Pancreas (tissue), 10 donors: ENCODE measurements around the gene MAN2A1. TPM values are rescaled to one million over a fixed set of nuclear protein-coding genes. Genes with fewer than 3 reads are reported as not detected.

Experiments
- ATAC-seq, 4 donors: fragments of 200-7000 bp; cut with Tn5 transposase; one replicate each; pipeline versions ENCODE4 v1.8.0 to v1.9.1; 2020; ENCODE audit warnings: mild to moderate bottlenecking in 4 of 4, moderate library complexity in 4 of 4
- DNase-seq, 6 donors: peaks; one replicate each; pipeline ENCODE4 v3.0.0-alpha.2; 2020
- FAIRE-seq: peaks from 2 replicates; lab custom pipeline; 2012; peaks lifted over from hg19 to GRCh38; lab: Jason Lieb, UNC
- H3K27ac ChIP-seq, 4 donors: fragments of 200-600 bp; sonication (generic); 1 replicate in 3 of 4; 2 replicates in 1 of 4; pipeline versions ENCODE4 v1.5.0 to v1.8.0; 2020
- H3K27me3 ChIP-seq, 4 donors: fragments of 200-600 bp; one replicate each; pipeline ENCODE4 v1.8.0; 2021
- H3K36me3 ChIP-seq, 3 donors: fragments of 200-600 bp; sonication (generic) in 1 of 3; one replicate each; pipeline versions ENCODE4 v1.5.0 to v1.8.0; 2020 to 2021
- H3K4me1 ChIP-seq, 3 donors: fragments of 200-600 bp; one replicate each; pipeline ENCODE4 v1.8.0; 2021
- H3K4me3 ChIP-seq, 4 donors: fragments of 200-600 bp; sonication (generic) in 2 of 4; one replicate each; pipeline versions ENCODE4 v1.5.0 to v1.8.0; 2020 to 2021
- H3K9me3 ChIP-seq, 4 donors: fragments of 200-600 bp; one replicate each; pipeline ENCODE4 v1.8.0; 2021
- CTCF ChIP-seq, 4 donors: fragments of 200-600 bp; sonication (generic) in 3 of 4; IDR thresholded peaks; one replicate each; pipeline versions ENCODE4 v1.5.0 to v1.8.0; 2021; ENCODE audit warnings: antibody characterized with exemption in 4 of 4
- WGBS, 2 donors: extraction: QIAGEN DNeasy Blood & Tissue Kit; methylation state at CpG; one replicate each; pipeline ENCODE4 v1.1.7; 2013; 5-methylcytosine and 5-hydroxymethylcytosine counted together
- intact Hi-C, 3 donors: fragments of 100-400 bp; cut with DNase I; formaldehyde crosslinking; loops; one replicate each; pipeline versions ENCODE4 v1.11.1 to v1.14.2; 2022
- polyA plus RNA-seq, 2 donors: library from polyadenylated mRNA; stranded (reverse); fragments of 200-250 nt; gene quantifications; one replicate each; pipeline ENCODE4 v1.2.3, GENCODE V29; 2013
- total RNA-seq, 6 donors: library from RNA; stranded (reverse); fragmentation: NEBNext Ultra II Directional in 4 of 6; extraction: Animal tissue kit (Norgen Biotek cat#: 25700) in 4 of 6; gene quantifications; one replicate each; pipeline versions ENCODE4 v1.2.1 to v1.2.4, GENCODE V29; 2021 to 2023
- donor health status: healthy with polysubstance abuse.
- donor health status: DM: no; HTN: no; CAD: no; lungs with moderate emphysema.
- donor health status: DM: no; HTN: no; CAD: no.
- donor health status: control.
- donor health status: control.
- donor health status: Bipolar disorder and iron deficiency.
- donor health status: DM: yes; HTN: yes; CAD: no.
- donor health status: DM: no; HTN: no; CAD: no.
- donor health status: DM: no; HTN: no; CAD: no.
- donor health status: DM: yes; HTN: yes; CAD: no.

MAN2A1 gene
- total and polyA plus RNA-seq, 8 donors = 8.5 to 49.4 (median 36.6) TPM

DNA sequence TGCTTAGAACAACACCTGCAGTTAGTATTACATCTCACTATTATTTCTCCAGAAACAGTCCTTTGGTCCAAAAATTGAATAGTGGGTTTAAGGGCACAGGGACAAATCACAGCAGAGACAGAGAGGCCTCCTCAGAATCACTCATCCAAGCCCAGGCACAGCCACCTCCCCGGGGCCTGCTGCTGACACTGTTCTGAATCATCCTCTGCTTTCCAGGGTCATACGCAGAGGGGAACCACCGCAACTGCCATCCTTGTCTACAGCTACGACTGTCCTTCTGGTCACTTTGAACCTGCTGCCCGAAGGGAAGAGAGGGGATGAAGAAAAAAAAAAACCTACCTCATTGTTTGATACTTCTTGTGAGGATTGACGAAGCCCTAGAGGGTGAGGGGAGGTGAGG is 35.3 kb upstream of the MAN2A1 start:
- Histone ChIP-seq H3K9me3 (no peaks in the 10 kb centered on the region), H3K27me3 (no peaks in the 10 kb centered on the region), H3K36me3 (no peaks in the 10 kb centered on the region), H3K4me3 (no peak overlapping the region), H3K27ac (peak overlapping the region in 1 of 4 donors; percentile 21), H3K4me1 (peaks cover 13 to 38% (median 36%) of the 10 kb centered on the region in 3 donors)
- DNase-seq (no peak), ATAC-seq (no peak), FAIRE-seq (no peak)
- TF ChIP-seq CTCF (IDR thresholded peaks at IDR 0.05) = no peak
- intact Hi-C loops = no loop called here
- 81 to 88% methylated on average over 6 of the region's 6 CpGs for WGBS, 2 donors

DNA sequence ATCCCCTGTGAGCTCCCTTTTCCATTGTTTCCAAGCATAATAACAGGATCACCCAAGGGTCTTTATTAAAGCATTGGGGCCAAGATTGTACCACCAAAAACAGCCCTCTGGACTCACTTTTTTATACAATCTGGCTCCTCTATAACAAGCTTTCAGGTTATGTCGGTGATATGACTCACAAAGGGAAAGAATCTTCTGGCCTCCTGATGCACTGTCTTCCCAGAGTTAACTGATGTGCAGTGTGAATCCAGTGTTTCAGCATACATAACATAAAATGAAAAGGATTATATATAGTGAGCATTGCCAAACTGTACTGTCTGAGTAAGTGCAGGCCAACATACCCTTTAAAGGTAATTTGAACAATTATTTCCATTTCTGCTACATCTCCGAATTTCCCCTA is 33.9 kb upstream of the MAN2A1 start:
- WGBS, 2 donors = 93% methylated on average over 2 of the region's 2 CpGs

DNA sequence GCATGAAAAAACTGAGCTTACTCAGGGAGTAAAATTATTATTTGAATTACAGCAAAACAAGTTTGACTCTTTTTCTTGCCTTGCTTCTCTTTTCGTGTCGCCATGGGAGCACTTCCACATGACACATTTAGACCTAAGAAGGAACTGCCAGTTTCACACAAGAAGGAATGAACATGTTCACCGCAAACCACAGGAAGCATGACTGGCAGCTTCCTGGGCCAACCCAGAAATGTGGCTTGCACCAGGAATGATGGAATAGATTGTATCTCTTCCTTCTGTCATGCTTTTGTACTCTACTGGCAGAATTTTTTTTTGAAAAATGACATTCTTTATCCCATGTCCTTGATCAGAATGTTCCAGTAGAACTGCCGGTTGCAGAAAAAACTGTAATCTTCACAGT is 32.9 kb upstream of the MAN2A1 start:
- H3K27me3 ChIP-seq = no peaks in the 10 kb centered on the region
- H3K4me3 ChIP-seq = no peak overlapping the region
- H3K4me1 ChIP-seq = peaks cover 13 to 34% (median 23%) of the 10 kb centered on the region in 3 donors
- ATAC-seq = peak in 3 of 4 donors; percentile 42 to 49 (median 47)
- no peak overlapping the region for H3K27ac ChIP-seq
- intact Hi-C loops = no loop called here
- peak in 2 of 6 donors; percentile 25 to 57 for DNase-seq
- H3K9me3 ChIP-seq = no peaks in the 10 kb centered on the region
- FAIRE-seq = no peak
- TF ChIP-seq CTCF (IDR thresholded peaks at IDR 0.05) = no peak
- no peaks in the 10 kb centered on the region for H3K36me3 ChIP-seq
- WGBS, 2 donors = 37% methylated on average over 4 of the region's 4 CpGs

More for the DNA sequence above, 33.9 kb upstream of the MAN2A1 start:
- ATAC-seq = no peak
- H3K27me3 ChIP-seq = no peaks in the 10 kb centered on the region
- H3K4me3 ChIP-seq = no peak overlapping the region
- no peak overlapping the region for H3K27ac ChIP-seq
- H3K9me3 ChIP-seq = no peaks in the 10 kb centered on the region
- no peak for TF ChIP-seq CTCF (IDR thresholded peaks at IDR 0.05)
- H3K4me1 ChIP-seq = peaks cover 13 to 38% (median 33%) of the 10 kb centered on the region in 3 donors
- DNase-seq = no peak
- no peaks in the 10 kb centered on the region for H3K36me3 ChIP-seq
- FAIRE-seq = no peak
- intact Hi-C loops = no loop called here

DNA sequence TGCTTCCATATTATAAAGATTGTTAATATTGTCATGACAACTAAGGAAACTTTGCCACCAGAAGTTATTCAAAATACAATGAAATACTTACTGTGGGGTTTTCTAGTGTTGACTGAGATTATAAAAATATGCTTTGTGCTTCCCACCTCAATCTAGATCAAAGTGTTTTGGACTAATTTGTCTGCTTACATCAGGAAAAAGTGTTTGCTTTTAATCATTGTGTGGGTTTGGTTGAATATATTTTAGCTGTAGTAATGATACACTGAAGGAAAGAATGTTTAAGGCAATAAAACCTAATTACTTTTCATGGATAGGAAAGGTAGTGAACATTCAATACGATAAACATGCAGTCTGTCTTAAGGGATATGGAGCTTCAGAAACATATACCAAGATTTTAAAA is 29.8 kb upstream of the MAN2A1 start:
- FAIRE-seq = no peak
- no peak for TF ChIP-seq CTCF (IDR thresholded peaks at IDR 0.05)
- intact Hi-C loops = no loop called here
- ATAC-seq = no peak
- peaks cover 0 to 9% (median 0%) of the 10 kb centered on the region in 3 donors for H3K4me1 ChIP-seq
- no peak overlapping the region for H3K27ac ChIP-seq
- no peak overlapping the region for H3K4me3 ChIP-seq
- no peaks in the 10 kb centered on the region for H3K9me3 ChIP-seq
- no peak for DNase-seq
- 92 to 96% methylated on average over 1 of the region's 1 CpG for WGBS, 2 donors
- no peaks in the 10 kb centered on the region for H3K36me3 ChIP-seq
- H3K27me3 ChIP-seq = no peaks in the 10 kb centered on the region

- DNase-seq = no peak
- H3K27ac ChIP-seq = no peak overlapping the region
- H3K36me3 ChIP-seq = no peaks in the 10 kb centered on the region
- peaks cover 0 to 9% (median 0%) of the 10 kb centered on the region in 3 donors for H3K4me1 ChIP-seq
- WGBS, 2 donors = 91% methylated on average over 5 of the region's 5 CpGs
- no peak overlapping the region for H3K4me3 ChIP-seq
- ATAC-seq = no peak
- no peaks in the 10 kb centered on the region for H3K9me3 ChIP-seq
- intact Hi-C loops = no loop called here
- no peak for FAIRE-seq
- H3K27me3 ChIP-seq = no peaks in the 10 kb centered on the region
- no peak for TF ChIP-seq CTCF (IDR thresholded peaks at IDR 0.05)
Observed at GRCh38 chr5:109660301-109660700, 29.4 kb upstream of the MAN2A1 start.
